Stimulated activated CD8-positive, alpha-beta memory T cell treated with anti-CD3 and anti-CD28 coated beads, Interleukin-12 subunit alpha, Interleukin-12 subunit beta, amount 100 ng/mL, for 4 hours (primary cell): ENCODE results near the gene CLTCL1.

Experiments used
- DNase-seq: peaks from one replicate; pipeline ENCODE4 v3.0.0-alpha.2; 2020; ENCODE audit warnings: low read depth

The CLTCL1 gene

GRCh38 chr22:19150482-19151328, 140.8 kb downstream of the CLTCL1 start:
- DNase-seq = no peak

- DNase-seq = no peak
These were observed 141.5 kb downstream of the CLTCL1 start, which contains the start of gene GSC2 for GRCh38 chr22:19149991-19150390. Gene GSC2 (minus strand): TSS chr22:19150292. CDS start chr22:19150283, 9 bp downstream.

DNA sequence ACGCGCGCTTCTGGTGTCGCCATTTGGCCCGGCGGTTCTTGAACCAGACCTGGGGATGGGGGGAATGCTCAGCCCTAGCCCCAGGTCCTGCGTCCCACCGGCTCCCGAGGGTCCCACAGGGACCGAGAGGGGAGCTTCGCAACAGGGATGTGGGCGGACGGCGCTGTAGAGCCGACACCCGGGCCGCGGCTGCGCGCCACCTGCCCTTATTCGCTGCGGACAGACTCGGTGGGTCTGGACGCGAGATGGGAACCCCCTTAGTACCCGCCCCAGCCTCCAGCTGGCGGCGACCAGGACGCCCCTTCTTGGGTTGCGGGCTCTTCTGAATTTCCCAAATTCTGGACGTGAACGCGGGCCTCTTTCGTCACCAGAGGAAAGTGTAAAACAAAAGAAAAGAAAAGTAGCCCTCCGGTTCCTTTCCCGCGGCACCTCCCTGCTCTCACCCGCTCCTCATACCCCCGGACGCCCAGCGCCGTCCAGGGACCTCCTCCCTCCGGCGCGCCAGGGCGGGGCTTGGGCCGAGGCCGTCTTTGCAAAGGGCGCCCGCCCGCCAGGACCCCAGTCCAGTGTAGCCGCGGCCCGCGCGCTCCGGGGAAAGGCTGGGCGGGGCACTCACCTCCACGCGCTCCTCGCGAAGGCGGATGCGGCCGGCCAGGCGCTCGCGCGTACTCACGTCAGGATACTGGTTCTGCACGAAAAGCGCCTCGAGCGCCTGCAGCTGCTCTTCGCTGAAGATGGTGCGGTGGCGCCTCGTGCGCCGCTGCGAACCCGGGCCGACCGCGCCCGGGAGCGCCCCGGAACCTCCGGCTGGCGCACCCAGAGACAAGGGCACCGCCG, 142.3 kb downstream of the CLTCL1 start:
- no peak for DNase-seq

GRCh38 chr22:19148417-19149046, 143.0 kb downstream of the CLTCL1 start:
- DNase-seq = no peak

DNA sequence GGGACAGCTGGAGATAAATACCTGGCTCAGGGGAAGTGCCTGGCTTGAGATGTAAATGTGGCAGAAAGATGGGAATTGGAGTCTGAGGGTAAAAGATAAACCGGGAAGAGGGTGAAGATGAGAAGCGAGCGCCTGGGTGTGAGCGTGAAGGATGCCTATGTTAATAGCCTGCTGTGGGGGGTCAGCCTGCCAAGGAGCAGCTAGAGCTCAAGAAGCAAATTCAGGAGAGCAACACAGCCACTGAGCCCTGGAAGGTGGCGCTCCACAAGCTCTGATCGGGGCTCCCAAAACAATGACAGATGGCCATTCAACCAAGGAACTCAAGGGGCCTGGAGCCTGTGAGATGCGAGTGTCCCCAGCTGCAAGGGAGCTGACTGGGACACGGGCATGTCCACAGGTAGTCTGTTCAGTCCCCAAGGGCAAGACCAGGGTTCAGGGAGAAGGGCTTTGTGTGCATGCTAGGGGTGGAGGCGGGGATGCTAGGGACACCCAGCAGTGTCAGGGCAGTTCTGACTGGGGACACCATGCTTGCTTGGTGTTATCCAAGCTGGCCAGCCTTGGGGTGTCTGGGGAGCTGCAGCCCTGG, 144.2 kb downstream of the CLTCL1 start:
- DNase-seq = no peak

DNA sequence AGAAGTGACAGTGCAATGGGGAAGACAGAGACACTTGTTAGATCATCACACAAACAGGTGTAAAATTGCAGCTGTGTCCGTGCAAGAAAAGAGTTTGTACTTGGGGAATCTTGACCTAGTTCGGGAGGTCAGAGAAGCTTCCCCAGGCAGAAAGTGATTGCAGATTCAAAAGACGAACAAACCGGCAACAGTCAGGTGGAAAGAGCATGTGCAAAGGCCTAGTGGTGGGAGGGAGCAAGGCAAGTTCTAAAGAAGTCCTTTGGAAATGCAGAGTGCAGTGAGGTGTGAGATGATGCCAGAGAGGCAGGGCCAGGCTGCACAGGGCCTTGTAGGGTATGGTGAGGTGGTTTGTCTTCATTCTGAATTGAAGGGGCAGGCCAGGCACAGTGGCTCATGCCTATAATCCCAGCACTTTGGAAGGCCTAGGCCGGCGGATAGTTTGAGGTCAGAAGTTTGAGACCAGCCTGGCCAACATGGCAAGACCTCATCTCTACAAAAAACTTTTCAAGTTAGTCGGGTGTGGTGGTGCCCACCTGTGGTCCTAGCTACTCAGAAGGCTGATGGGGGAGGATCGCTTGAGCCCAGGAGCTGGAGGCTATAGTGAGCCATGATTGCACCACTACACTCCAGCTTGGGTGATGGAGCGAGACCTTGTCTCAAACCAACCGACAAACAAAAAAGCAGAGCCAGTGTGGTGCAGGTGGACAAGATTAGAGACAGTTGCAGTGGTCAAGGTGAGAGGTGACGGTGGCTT, 145.1 kb downstream of the CLTCL1 start:
- DNase-seq = no peak

DNA sequence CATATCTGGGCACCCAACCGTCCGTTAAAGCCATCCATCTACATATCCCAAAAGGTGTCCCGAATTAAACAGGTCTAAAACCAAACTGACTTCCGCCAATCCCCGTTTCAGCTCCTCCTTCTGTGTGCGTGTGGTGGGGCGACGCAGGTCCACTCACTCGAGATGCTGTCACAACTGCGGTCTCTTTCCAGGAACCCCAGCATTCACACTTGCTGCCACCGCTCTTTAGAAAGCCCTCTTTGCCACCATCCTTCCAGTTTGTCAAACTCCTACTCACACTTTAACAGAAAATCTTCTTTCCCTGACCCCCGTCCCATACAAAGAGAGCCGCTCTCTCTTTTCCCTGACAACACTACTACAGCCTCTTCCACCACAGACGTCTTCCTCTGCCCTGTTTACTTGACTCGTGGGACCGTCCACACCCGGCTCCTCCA, 147.5 kb downstream of the CLTCL1 start:
- no peak for DNase-seq

GRCh38 chr22:19143212-19143611, 148.3 kb downstream of the CLTCL1 start:
- no peak for DNase-seq

DNA sequence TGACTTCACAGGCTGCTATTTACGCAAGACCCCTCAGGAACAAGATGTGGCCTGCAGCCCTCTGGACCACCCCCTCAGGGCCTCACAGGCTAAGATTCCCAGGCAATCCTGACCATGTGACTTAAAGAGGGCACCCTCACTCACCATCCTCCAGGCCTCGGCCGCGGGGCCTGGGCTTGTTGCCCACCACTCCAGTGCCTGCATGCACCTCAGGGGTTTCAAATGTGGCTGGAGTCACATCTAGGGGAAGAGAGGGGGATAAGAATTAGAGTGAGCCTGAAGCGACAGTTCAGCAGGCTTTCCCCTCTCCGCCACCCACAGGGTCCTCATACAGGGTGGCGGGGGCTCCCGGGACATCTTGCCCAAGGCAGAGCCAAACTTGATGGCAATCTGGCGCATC, 149.1 kb downstream of the CLTCL1 start:
- DNase-seq = no peak

DNA sequence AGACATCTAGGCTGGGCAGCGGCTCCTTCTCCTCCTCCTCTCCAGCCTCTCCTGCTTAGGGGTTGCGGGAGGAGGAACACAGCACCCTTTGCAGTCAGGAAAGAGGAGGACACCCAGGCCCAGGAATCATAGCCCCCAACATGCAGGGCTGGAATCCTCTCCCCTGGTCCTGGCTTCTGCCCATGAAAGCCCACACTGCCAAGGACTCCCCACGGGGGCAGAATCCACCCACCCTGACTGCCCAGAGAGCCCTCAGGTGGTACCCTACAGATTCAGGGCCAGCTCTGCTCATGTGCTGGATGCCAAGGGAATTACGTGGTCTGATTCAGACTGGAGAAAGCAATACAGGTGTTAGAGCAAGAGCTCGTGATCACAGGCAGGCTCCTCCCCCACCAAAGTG, 151.5 kb downstream of the CLTCL1 start:
- no peak for DNase-seq

DNA sequence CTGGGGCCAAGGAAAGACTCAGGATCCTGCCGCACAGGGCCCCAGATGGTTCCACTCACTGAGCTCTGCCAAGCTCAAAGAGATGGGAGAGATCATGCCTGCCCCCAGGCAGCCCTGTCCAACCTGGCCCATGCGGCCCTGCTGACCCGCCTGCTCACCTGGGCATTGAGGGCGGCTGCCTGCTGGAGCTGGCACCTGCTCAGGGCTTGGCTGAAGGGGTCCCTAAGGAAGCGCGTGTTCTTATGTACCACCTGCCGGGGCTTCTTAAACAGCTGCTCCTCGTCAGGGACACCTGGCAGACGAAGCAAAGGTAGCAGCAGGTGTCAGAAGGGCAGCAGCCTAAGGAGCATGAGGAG, 152.5 kb downstream of the CLTCL1 start:
- DNase-seq = no peak

GRCh38 chr22:19138217-19139000, 153.1 kb downstream of the CLTCL1 start:
- DNase-seq = no peak

- no peak for DNase-seq
These were observed 153.9 kb downstream of the CLTCL1 start for GRCh38 chr22:19137384-19138216.

GRCh38 chr22:19136915-19137314, 154.6 kb downstream of the CLTCL1 start:
- no peak for DNase-seq

DNA sequence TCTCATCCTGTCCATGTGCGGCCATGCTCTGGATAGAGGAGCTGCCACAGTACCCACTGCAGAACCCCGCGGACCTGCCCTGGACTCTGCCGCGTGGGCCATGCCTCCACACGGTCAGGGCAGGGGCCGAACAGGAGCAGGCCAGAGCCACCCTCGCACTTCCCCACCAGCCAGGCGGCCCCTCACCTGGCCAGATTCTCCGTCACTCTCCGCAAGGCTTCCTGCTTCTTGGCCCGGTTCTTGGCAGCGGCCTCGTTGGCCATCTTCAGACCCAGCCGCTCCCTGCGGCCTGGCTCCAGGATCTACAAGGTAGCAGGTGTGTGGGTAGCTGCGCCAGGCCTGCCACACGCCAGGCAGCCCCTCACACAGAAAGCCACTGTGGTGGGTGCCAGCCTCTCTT, 156.6 kb downstream of the CLTCL1 start:
- no peak for DNase-seq

DNA sequence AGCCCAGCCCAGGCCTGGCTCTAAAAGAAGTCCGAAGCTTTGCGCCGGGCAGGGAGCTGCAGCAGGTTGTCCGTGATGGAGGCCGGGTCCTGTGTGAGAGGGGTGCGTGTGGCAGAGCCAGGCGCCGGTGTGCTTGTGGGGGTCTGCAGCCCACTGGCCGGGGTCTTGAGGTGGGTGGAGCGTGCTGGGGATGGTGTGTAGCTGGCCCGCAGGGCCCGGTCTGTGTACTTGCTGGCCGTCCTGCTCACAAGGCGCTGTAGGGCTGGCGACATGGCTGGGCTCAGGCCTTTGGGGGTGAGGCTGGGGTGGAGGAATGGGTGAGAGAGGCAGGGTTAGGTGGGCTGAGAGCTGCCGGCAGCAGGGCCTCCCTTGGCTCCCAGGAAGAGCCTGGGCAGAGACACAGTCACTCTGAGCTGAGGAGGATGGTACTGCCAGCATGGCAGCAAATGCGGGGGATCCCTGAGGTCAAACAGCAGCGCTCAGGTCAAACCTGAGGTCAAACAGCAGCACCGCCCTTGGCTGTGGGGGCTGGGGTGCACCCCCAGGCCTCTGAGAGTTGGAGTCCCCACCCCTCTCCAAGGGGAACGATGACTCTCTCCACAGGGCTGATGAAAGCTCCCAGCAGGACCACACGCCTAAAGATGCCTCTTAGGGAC, 157.2 kb downstream of the CLTCL1 start:
- DNase-seq = no peak

DNA sequence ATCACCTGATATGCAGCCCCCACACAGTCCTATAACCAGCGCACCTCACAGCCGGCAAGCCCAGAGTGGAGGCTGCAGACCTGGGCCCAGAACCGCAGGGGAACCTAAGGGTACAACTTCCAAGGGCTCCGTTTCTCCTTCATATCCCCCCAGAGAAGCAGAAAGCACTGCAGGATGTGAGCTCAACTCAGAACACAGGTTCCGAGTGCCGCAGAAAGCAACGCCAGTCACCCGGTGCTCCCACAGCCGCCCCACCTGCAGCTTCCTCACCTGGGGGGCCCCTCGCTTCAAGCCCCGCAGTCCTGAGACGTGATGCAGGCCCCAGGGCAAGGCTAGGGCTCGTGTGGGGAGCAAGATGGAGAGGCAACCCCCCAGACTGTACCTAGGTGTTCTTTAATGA, 158.0 kb downstream of the CLTCL1 start:
- no peak for DNase-seq

- no peak for DNase-seq
These were observed 158.7 kb downstream of the CLTCL1 start for GRCh38 chr22:19132693-19133400.

- DNase-seq = no peak
These were observed 159.4 kb downstream of the CLTCL1 start for GRCh38 chr22:19132153-19132552.
